ENCODE results near the gene SCEL.

SCEL gene

DNA sequence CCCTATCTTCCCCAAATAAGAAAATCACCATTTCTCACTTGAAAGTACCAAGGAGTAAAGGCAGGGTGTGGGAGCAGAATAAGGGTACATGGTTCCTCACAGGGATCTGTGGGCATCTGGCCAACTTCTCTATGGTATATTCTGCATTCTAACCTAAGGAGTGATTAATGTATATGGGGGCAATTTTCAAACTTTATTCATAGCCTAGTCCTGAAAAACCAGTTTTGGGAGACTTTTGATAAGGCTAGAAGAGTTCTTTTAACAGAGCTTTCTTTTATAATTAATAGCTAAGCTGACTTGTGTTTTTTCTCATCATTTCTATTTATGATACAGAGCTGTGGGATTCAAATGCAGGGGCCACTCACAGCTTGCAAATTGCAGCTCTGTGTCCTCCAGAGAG is 852 bp downstream of the SCEL start:
- TF ChIP-seq, protein P1, sequence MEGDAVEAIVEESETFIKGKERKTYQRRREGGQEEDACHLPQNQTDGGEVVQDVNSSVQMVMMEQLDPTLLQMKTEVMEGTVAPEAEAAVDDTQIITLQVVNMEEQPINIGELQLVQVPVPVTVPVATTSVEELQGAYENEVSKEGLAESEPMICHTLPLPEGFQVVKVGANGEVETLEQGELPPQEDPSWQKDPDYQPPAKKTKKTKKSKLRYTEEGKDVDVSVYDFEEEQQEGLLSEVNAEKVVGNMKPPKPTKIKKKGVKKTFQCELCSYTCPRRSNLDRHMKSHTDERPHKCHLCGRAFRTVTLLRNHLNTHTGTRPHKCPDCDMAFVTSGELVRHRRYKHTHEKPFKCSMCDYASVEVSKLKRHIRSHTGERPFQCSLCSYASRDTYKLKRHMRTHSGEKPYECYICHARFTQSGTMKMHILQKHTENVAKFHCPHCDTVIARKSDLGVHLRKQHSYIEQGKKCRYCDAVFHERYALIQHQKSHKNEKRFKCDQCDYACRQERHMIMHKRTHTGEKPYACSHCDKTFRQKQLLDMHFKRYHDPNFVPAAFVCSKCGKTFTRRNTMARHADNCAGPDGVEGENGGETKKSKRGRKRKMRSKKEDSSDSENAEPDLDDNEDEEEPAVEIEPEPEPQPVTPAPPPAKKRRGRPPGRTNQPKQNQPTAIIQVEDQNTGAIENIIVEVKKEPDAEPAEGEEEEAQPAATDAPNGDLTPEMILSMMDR (IDR thresholded peaks at IDR 0.05; ENCODE audit: insufficient read depth, low read depth, low read length, missing control alignments): no peak
- no peak for DNase-seq (ENCODE audit: low read depth)
- H3K4me3 ChIP-seq (ENCODE audit: low read depth, low read length): no peak overlapping the region

DNA sequence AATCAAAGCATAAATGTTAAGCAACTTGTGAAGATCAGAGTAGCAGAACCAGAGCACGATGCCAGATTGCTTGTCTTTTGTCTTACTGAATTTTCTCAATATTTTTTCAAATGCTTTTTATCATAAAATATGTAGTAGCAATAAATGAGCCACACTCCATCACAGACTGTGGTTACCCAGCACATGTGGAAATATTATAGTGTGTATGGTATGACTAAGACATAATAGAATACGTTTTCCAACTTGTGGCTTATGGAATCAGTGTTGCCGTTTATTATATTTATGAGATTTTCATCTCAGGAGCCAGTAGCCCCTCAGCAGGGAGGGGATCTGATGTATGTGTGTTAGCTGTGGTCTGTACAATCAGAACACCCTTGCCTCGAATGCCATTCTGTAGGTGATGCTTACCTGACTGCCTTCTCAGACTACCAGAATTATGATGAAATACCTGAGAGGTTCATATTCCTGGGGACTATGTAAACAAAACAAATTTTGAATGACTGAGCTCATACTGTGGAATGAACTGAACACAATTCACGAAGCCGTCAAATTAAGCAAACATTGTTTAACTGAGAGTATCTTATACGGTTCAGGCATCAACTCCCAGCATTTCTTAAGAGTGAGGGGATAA is 1.9 kb downstream of the SCEL start:
- H3K4me3 ChIP-seq (ENCODE audit: low read depth, low read length): no peak overlapping the region
- DNase-seq (ENCODE audit: low read depth): no peak
- TF ChIP-seq, protein P1 (IDR thresholded peaks at IDR 0.05; ENCODE audit: insufficient read depth, low read depth, low read length, missing control alignments): no peak

DNA sequence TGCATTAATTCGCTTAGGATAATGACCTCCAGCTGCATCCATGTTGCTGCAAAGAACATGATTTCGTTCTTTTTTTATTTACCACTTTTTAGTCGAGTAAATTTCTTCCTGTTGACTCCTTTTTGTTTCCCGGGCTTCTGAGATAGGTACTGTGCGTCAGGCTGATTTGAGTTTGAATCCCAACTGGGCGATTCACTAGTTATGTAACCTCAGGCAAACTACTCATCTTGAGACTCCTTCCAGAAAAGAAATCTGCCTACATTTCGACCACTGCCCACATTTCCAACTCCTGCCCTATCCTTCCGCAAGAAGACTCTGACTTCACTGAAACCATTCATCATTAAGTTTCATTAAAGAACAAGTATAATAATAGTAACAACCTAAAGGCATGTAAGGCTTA is 8.2 kb downstream of the SCEL start:
- DNase-seq (ENCODE audit: low read depth): no peak
- TF ChIP-seq, protein P1 (IDR thresholded peaks at IDR 0.05; ENCODE audit: insufficient read depth, low read depth, low read length, missing control alignments): no peak
- no peak overlapping the region for H3K4me3 ChIP-seq (ENCODE audit: low read depth, low read length)

DNA sequence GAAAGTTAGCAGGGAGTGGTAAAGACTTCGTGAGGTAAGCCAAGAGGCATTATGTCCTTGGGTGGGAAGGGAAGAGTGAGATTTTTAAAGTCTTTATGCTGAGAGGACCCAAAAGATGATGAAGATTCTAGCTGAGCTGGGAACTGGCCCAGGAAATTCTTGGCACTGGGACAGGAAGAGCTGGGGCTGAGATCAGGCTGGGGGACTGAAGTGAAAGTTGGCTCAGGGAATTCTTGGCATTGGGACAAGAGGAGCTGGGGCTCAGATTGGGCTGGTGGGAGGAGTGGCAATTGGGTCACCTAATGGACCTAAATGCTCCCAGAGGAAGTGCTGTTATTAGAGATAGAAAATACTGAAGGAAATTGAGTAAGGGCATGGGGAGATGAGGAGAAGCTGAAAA is 8.8 kb downstream of the SCEL start:
- no peak overlapping the region for H3K4me3 ChIP-seq (ENCODE audit: low read depth, low read length)
- no peak for DNase-seq (ENCODE audit: low read depth)
- TF ChIP-seq, protein P1 (IDR thresholded peaks at IDR 0.05; ENCODE audit: insufficient read depth, low read depth, low read length, missing control alignments): no peak

DNA sequence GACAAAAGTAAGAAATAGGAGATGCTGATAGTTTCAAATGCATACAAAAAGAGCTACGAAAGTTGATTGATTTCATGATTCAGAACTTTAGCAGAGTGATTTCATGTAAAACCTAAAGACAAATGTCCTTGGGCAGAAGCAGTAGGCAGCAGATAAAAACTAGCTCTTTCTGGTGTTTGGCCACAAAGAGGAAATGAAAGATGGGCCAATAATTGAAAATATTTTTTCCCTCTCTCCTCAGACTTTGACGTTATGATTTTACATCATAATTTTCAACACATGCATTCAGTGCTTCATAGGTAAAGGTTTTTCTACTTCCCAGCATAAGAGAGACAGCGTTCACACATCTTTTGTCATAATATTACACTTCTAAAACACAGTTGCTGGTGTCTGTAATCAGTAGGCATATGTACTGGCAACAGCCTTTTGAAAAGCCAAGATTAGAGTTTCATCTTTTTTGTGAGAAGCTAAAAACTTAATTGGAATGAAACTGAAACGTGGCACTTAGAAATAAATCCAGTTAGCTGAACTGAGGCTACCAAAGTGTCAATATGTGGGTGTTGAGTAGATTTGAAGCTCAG is 9.3 kb downstream of the SCEL start:
- no peak overlapping the region for H3K4me3 ChIP-seq (ENCODE audit: low read depth, low read length)
- peak; percentile 19 for DNase-seq (ENCODE audit: low read depth)
- TF ChIP-seq, protein P1 (IDR thresholded peaks at IDR 0.05; ENCODE audit: insufficient read depth, low read depth, low read length, missing control alignments): no peak

DNA sequence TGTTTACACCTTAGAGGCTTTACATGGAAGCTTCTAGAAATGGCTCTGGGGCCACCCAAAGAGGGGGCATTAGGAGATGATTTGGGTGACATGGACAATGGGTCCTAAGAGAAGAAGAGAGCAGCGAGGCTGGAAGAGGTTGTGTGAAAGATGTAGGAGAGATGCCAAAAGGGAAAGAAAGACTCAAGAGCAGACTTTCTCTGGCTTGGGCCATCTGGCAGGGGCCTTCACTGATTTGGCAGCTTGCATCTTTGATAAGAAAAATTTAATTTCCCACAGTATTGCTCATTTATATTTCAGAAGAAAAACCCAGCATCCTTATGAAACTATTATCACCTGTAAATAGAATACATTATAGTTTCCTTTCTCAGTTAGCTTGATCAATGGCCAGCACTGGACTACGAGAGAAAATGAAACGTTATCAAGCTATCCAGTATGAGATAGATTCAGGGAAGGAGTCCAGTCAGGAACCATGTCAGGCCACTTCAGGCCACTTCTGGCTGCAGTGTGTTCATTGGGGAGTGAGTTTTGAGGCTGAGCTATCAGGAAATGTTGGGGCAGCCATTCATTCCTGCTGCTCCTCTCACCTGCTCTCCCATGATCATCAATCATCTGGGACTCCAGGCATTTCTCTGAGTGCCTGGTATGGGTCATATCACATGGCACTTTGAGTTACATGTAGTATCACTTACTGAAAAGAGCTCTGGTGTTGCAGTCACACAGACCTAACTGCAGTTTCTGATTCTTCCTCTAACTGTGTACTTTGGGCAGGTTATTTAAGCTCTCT is 10.3 kb downstream of the SCEL start:
- H3K4me3 ChIP-seq (ENCODE audit: low read depth, low read length): no peak overlapping the region
- DNase-seq (ENCODE audit: low read depth): no peak
- TF ChIP-seq, protein P1 (IDR thresholded peaks at IDR 0.05; ENCODE audit: insufficient read depth, low read depth, low read length, missing control alignments): no peak

Measured in GM12865 (cell line).